Raji (cell line): ENCODE data around the gene GTSE1.

ENCODE experiments used
- POLR2A ChIP-seq: IDR thresholded peaks from 2 replicates; pipeline ENCODE4 v1.6.1; 2011; ENCODE audit warnings: low read depth, low read length, control low read depth; ENCODE audit not compliant: insufficient read depth

The GTSE1 gene, protein sequence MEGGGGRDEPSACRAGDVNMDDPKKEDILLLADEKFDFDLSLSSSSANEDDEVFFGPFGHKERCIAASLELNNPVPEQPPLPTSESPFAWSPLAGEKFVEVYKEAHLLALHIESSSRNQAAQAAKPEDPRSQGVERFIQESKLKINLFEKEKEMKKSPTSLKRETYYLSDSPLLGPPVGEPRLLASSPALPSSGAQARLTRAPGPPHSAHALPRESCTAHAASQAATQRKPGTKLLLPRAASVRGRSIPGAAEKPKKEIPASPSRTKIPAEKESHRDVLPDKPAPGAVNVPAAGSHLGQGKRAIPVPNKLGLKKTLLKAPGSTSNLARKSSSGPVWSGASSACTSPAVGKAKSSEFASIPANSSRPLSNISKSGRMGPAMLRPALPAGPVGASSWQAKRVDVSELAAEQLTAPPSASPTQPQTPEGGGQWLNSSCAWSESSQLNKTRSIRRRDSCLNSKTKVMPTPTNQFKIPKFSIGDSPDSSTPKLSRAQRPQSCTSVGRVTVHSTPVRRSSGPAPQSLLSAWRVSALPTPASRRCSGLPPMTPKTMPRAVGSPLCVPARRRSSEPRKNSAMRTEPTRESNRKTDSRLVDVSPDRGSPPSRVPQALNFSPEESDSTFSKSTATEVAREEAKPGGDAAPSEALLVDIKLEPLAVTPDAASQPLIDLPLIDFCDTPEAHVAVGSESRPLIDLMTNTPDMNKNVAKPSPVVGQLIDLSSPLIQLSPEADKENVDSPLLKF

DNA sequence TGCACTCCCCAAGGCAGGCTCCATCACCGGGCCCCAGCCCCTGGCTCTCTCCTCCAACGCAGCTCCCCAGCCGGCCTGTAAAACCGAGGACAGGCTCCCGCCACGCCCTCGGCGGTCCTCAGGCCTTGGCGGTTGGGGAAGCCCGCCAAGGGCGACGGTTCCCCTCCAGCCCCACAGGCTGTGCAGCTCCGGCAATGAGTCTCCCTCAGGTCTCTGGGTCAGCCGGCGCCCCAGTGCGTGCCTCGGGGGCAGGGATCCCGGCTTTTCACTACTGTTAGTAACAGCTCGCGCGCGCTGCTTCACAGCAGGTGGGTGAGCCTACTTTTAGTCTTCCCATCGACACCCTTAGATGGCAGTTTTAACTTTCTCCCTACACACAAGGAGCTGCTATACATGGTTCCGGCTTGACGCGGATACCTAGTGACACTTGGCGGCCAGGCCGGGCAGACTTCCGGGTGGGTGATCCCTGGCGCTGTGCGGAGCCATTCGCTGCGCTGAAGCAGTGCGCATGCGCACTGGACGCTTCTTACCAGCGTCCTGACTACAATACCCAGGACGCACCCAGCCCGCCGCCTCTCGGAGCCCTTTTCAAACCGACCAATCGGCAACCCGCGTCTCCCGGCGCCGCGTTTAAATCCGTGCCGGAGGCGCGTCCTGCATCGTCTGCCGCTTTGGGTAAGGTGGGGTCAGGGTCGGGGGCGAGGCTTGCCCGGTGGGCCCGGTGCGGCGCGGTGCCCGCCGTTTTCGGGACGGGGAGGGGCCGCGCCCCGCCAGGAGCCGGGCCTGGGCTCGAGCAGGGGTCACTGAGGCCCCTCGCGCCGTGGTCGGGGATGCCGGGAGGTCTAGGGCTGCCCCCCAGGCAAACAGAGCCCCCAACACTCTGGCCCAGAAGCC lies at the start of gene GTSE1:
Gene GTSE1 (plus strand): TSS at position 614 of the 894 bp plus-strand sequence. CDS start 531 bp downstream, outside the sequence.
- peak; percentile 92 for TF ChIP-seq POLR2A

- no peak for TF ChIP-seq POLR2A
Measured at GRCh38 chr22:46247443-46247975, 49.2 kb upstream of the GTSE1 start.

- TF ChIP-seq POLR2A: peak; percentile 91
Measured at GRCh38 chr22:46250035-46250782, 46.5 kb upstream of the GTSE1 start, which contains the start of gene CDPF1. CDPF1 (minus strand) TSS chr22:46250293; CDS start chr22:46248284, 2,009 bp downstream.

- TF ChIP-seq POLR2A: no peak
Measured at GRCh38 chr22:46250783-46251125, 45.9 kb upstream of the GTSE1 start.

DNA sequence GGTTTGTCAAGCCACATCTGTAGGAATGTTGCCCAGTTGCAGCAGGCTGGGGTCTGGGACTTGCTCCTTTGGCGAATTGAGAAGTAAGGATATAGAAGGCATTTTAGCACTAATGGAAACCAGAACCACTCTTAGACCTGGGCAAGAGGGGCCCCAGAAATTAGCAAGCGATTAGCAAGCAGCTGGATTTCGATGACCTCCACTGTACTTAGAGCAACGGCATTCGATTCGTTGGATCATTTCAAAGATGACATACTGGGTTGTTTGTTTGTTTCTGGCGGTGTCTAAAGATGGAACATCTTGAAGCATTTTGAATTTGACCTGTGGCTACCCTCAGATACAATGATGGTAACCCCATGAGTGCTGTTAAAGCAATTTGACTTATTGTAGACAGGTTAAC lies 45.4 kb upstream of the GTSE1 start:
- TF ChIP-seq POLR2A: no peak

DNA sequence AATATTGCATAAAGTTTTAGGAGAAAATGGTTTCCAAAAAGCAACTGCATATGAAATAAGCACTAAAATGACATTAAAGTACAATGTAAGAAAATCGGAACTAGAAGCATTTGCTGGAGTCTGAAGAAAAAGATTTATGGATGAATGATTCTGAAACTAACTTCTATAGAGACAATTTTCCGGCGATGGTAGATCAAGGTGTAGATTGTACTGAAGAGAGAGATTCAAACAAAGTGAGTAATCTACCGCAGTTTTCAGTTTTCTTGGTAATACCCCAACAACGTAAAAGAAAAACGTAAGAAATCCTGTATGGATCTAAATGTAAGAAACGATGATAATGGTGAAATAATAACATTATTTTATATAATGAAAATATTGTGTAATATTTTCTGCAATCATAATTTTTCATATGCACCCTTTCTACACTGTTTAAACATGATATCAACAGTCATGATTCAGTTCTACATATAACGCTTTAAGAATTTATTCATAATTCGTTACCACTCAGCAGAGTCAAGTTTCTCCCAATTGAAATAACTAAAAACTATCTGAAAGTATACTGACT lies 44.8 kb upstream of the GTSE1 start:
- no peak for TF ChIP-seq POLR2A

DNA sequence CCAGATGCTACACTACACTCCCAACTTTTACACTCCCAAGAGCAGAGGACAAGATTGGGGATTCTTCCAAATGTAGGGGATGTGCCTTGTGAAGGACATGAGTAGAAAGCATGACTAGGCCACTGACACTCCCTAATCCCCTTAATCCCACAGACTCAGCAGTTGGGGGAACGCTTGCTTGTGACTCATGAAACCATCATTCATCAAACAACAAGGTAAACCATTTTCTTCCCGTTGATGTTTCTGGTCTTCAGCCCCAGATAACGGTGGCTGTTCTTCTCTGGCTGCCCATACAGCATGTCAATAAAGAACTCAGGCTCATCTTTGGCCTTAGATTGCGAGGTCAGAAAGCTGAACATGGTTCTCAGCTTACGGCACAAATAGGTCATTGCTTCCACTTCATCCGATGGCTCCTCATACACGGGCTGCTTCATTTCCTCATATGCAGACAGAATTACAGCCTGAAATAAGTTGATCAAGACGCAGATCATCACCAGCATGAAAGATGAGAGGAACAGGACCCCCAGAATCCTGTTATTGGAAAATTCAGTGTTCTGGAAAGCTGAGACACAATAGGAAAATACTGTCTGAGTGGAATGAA lies 40.2 kb upstream of the GTSE1 start:
- TF ChIP-seq POLR2A: no peak

DNA sequence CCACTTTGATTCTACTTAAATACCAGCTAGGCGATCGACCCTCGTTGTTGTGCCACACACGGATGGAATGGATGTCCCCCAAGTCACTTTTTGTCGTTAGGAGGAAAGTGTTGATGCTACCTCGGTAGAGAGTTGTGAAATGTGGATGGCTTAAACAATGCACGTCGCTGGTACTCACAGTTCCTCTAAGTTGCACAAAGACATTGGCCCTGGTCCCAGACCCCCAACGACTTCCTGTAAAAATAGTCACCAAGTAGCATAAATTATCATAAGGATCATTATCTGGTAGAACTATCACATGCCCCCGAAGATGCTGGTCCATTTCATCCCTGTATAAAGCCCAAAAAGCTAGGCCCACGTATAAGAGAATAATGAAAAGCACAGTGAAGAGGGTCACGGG lies 37.3 kb upstream of the GTSE1 start:
- TF ChIP-seq POLR2A: no peak

- TF ChIP-seq POLR2A: no peak
Measured at GRCh38 chr22:46260038-46260437, 36.6 kb upstream of the GTSE1 start.

DNA sequence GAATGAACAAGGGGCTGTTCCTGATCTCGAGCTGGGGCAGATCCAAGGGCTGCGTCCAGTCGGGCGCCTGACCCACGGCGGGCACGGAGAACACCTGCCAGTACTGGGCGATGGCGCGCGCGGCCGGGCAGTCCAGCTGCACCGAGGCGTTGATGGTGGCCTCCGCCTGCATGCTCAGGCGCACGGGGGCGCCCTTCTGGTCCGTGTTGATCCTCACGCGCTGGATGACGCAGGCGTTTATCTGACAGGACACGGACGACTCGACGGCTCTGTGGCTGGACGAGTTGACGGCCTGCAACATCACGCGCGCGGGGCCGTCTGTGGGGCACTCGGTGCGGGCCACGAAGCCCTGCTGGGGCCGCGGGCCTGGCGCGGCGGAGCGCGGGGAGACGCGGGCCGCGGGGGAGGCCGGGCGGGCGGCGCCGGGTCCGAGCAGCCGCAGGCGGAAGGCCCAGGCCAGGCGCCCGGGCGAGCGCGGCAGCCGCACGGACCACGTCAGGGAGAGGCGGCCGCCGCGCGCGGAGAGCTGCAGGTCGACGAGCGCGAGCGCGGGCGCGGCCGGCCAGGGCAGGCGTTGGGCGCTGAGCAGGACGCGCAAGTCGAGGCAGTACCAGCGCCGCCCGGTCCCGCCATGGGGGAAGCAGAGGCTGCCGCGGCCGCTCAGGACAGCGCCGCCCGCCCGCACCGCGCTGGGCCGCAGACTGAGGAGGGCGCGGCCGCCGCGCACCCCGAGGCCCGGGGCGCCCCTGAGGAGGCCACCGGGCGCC lies 34.0 kb upstream of the GTSE1 start:
- TF ChIP-seq POLR2A: no peak

DNA sequence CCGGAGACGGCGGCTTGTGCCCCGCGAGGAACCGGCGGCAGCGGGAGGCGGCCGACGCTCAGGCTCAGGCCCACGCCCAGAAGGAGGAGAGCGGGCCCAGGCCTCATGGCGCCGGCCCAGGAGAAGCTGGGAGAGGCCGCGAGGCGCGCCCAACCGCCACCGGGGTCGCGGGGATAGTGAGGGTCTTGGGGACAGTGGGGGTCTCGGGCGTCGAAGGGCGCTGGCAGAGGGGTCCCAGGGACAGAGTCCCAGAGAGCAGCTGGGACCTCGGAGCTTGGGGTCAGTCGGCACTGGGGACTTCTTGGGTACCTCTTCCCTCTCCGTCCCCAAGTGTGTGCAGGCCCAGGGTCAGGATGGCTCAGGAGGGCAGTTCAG lies 33.5 kb upstream of the GTSE1 start, which contains the start of gene PKDREJ:
Gene PKDREJ (minus strand): TSS at position 128 of the 375 bp plus-strand sequence. CDS start 21 bp downstream, at position 107.
- TF ChIP-seq POLR2A: no peak

GRCh38 chr22:46267431-46268279 lies 29.0 kb upstream of the GTSE1 start, which contains the start of gene TTC38:
TTC38 (plus strand) TSS chr22:46268008; CDS start chr22:46268040, 32 bp downstream.
- TF ChIP-seq POLR2A: no peak
